ENCODE data around the gene FNIP1.

Gene FNIP1

DNA sequence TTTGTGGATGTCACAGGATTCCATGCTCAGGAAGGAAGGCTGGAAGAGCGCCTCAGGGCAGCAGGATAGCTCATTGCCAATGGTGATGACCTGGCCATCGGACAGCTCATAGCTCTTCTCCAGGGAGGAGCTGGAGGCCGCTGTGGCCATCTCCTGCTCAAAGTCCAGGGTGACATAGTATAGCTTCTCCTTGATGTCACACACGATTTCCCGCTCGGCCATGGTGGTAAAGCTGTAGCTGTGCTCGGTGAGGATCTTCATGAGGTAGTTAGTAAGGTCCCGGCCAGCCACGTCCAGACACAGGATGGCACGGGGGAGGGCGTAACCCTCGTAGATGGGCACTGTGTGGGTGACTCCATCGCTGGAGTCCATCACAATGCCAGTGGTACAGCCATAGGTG, 137.5 kb downstream of the FNIP1 start:
- no peak for TF ChIP-seq JUND (IDR thresholded peaks at IDR 0.05; ENCODE audit: low read depth)
- in situ Hi-C loops (cut with HindIII; ENCODE audit: low pct_unique_long_range_greater_than_20kb, low sequenced_read_pairs), result no loop called here
- no peak for DNase-seq (ENCODE audit: low read depth in 1 of 2, low spot score in 1 of 2)

DNA sequence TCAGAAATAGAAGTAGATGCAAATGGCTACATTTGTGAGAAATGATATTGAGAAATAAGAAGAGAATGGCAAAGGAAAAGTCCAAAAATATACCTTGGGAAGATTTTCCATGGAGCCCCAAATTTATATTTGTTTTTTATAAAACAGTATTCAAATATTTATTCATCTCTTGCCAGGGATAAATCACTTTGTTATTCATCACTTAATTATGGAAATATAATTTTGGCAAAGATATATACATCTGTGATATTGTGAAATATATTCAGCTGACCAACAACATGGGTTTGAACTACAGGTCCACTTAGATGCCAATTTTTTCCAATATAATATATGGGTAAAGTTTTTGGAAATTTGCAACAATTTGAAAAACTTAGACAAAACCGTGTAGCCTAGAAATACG, 142.0 kb downstream of the FNIP1 start:
- DNase-seq (ENCODE audit: low read depth in 1 of 2, low spot score in 1 of 2), result no peak
- TF ChIP-seq JUND (IDR thresholded peaks at IDR 0.05; ENCODE audit: low read depth), result no peak
- in situ Hi-C loops (cut with HindIII; ENCODE audit: low pct_unique_long_range_greater_than_20kb, low sequenced_read_pairs), result no loop called here

DNA sequence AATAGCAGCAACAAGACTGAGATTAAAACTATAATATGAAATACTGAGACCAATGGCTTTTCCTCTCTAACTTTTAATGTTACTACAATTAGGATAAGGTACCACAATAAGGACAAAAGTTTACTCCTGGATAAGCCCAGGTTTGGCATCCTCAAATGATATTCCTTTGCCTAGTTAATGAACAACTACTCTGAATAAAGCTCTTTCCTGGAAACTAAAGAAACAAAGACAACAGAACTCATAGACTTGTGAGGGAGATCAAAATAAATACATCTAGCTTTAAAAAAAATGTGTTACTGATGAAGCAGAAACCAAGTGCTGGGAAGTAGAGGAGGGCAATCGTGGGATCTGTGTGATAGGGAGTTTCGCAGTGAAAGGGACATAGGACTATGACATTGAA, 142.5 kb downstream of the FNIP1 start:
- in situ Hi-C loops (cut with HindIII; ENCODE audit: low pct_unique_long_range_greater_than_20kb, low sequenced_read_pairs), result no loop called here
- DNase-seq (ENCODE audit: low read depth in 1 of 2, low spot score in 1 of 2), result no peak
- no peak for TF ChIP-seq JUND (IDR thresholded peaks at IDR 0.05; ENCODE audit: low read depth)

DNA sequence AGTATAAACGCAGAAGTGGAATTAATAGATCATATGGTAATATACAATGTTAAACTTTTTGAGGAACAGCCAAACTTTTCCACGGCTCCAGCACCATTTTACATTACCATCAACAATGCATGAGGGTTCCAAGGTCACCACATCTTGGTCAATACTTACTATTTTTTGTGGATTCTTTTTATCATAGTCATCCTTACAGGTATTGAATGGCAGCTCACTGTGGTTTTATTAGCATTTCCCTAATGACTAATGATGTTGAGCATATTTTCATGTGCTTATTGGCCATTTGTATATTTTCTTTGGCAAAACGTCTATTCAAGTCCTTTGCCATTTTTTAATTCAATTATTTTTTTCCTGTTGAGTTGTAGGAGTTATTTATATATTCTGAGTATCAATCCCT, 147.7 kb downstream of the FNIP1 start:
- DNase-seq (ENCODE audit: low read depth in 1 of 2, low spot score in 1 of 2), result no peak
- TF ChIP-seq JUND (IDR thresholded peaks at IDR 0.05; ENCODE audit: low read depth), result no peak
- in situ Hi-C loops (cut with HindIII; ENCODE audit: low pct_unique_long_range_greater_than_20kb, low sequenced_read_pairs), result no loop called here

DNA sequence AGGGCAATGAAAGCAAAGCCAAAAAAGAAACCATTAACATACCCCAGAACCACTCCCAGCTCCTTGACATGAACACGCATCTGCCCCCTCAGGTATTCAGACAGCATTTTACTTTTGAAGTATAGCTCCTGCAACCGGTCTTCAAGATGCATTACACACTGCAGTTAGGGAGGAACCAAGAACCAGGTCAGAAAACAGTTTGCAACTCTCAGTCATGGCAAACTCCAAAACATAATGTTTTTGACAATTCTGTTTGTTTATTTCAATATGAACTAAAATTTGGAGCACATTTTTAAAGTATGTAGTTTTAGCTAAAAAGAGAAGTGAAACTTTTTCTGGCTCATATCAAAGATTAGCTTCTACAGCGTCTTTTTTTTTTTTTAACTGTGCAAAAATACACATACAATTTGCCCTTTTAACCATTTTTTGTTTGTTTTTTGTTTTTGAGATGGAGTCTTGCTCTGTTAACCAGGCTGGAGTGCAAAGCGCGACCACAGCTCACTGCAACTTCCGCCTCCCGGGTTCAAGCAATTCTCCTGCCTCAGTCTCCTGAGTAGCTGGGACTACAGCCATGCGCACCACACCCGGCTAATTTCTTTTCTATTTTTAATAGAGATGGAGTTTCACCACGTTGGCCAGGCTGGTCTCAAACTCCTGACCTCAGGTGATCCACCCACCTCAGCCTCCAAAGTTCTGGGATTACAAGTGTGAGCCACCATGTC, 149.6 kb downstream of the FNIP1 start:
- TF ChIP-seq JUND (IDR thresholded peaks at IDR 0.05; ENCODE audit: low read depth), result no peak
- DNase-seq (ENCODE audit: low read depth in 1 of 2, low spot score in 1 of 2), result no peak
- in situ Hi-C loops (cut with HindIII; ENCODE audit: low pct_unique_long_range_greater_than_20kb, low sequenced_read_pairs), result no loop called here

DNA sequence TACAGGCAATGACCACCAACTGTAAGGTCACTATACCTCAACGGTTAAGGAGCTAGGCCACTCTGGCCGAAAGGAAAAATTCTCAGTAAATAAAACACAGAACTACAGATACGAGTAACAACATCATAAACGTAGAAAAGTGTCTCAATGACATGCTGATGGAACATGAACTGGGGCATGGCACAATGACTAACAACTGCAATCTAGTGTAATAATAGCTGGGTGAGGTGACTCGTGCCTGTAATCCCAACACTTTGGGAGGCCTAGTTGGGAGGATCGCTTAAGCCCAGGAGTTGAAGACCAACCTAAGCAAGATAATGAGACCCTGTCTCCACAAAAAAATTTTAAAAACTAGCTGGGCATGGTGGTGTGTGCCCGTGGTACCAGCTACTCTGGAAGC, 152.0 kb downstream of the FNIP1 start:
- TF ChIP-seq JUND (IDR thresholded peaks at IDR 0.05; ENCODE audit: low read depth), result no peak
- DNase-seq (ENCODE audit: low read depth in 1 of 2, low spot score in 1 of 2), result no peak
- in situ Hi-C loops (cut with HindIII; ENCODE audit: low pct_unique_long_range_greater_than_20kb, low sequenced_read_pairs), result no loop called here

DNA sequence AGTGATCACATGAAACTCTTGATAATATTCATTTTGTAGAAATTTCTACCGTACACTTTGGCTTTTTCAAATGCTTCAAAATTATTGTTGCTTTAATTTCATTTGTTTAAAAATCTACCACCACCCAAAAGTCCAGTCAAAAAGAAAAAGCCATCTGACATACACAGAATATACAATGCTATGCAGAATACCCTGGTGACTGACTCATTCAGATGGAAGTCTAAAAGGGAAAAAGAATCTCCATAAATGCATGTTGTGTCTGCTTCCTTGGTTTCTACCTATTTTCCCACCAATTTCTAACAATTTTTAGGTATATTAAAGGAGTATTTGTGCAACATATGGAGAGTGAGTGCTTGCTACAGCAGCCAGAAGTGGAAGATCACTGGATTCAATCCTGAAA, 152.4 kb downstream of the FNIP1 start:
- no peak for DNase-seq (ENCODE audit: low read depth in 1 of 2, low spot score in 1 of 2)
- in situ Hi-C loops (cut with HindIII; ENCODE audit: low pct_unique_long_range_greater_than_20kb, low sequenced_read_pairs), result no loop called here
- no peak for TF ChIP-seq JUND (IDR thresholded peaks at IDR 0.05; ENCODE audit: low read depth)

DNA sequence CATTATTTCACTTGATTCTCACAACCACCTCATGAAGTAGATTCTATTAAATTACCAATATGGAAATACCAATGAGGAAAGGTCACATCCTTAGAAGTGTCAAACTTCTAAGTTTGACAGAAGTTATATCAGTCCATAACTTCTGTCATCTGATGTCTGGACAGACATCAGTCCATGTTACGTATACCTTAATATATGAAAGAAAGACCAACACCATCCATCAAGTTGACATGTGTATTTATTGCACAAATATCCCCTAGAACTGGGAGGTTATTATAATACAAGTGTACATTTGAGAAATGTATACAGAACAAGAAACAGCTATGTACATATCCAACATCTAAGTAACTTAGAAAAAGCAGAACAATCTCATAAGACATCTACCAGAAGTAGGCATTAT, 155.3 kb downstream of the FNIP1 start:
- DNase-seq (ENCODE audit: low read depth in 1 of 2, low spot score in 1 of 2), result no peak
- no peak for TF ChIP-seq JUND (IDR thresholded peaks at IDR 0.05; ENCODE audit: low read depth)
- in situ Hi-C loops (cut with HindIII; ENCODE audit: low pct_unique_long_range_greater_than_20kb, low sequenced_read_pairs), result no loop called here

DNA sequence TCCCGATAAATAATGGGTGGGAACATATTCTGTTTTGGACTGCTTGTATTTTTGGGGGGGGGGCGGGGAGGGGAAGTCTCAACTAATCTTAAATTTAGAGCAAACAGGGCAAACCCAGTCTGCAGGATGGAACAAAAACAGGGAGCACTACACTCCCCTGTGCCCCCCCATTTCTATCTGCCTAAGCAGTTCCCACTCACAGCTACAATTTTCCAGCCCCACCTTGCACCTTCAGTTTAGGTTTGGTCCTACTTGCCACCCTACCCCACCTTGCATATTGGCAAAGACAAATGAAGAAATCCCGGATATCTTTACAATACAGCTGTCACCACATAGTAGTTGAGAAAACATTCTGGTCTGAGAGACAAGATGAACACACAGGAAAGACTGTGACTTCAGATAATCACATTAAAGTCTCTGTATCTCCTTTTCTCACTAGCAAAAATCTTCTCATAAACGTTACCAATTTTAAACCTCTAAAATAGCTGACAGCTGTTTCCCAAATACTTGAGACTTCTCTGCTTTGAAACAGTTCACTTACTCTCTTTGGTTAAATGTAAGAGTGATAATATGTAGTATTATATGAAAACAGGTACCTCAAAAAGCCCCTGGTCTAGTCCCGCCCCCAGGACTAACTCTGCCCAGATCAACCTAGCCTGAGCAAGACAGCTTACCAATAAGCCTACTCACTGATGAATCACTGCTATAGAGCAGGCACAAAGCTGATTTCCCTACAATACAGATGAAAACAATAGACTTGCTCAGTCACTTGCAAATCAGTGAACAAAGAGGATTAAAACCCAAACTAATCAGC, 156.6 kb downstream of the FNIP1 start:
- in situ Hi-C loops (cut with HindIII; ENCODE audit: low pct_unique_long_range_greater_than_20kb, low sequenced_read_pairs), result no loop called here
- no peak for DNase-seq (ENCODE audit: low read depth in 1 of 2, low spot score in 1 of 2)
- TF ChIP-seq JUND (IDR thresholded peaks at IDR 0.05; ENCODE audit: low read depth), result no peak

DNA sequence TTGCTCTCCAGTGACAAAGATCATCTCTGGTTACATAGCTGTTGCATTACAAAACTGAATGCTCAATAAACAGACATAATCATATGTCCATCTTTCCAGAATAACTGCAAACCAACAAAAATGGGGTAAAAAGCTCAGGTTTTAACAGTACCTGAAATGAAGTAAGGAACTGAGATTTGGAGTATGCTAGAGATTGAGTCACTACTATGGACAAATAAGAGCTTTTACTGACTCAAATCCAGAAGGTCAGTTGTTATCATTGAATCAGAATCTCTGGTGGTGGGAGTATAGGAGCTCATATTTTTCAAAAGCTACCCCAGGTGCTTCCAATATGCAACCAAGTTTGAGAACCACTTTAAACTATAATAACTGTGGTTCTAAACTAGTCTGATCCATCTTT, 157.7 kb downstream of the FNIP1 start:
- in situ Hi-C loops (cut with HindIII; ENCODE audit: low pct_unique_long_range_greater_than_20kb, low sequenced_read_pairs), result no loop called here
- DNase-seq (ENCODE audit: low read depth in 1 of 2, low spot score in 1 of 2), result no peak
- no peak for TF ChIP-seq JUND (IDR thresholded peaks at IDR 0.05; ENCODE audit: low read depth)

DNA sequence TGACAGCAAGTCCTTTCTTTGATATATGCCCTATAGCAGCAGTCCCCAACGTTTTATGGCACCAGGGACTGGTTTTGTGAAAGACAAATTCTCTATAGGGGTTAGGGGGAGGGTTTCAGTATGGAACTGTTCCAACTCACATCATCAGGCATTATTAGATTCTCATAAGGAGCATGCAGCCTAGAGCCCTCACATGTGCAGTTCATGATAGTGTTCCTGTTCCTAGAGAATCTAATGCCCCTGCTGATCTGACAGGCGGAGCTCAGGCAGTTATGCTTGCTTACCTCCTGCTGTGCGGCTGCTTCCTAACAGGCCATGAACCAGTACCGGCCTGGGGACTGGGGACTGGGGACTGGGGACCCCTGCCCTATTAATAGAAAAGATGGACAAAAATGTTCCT, 159.1 kb downstream of the FNIP1 start:
- DNase-seq (ENCODE audit: low read depth in 1 of 2, low spot score in 1 of 2), result no peak
- in situ Hi-C loops (cut with HindIII; ENCODE audit: low pct_unique_long_range_greater_than_20kb, low sequenced_read_pairs), result no loop called here
- no peak for TF ChIP-seq JUND (IDR thresholded peaks at IDR 0.05; ENCODE audit: low read depth)

DNA sequence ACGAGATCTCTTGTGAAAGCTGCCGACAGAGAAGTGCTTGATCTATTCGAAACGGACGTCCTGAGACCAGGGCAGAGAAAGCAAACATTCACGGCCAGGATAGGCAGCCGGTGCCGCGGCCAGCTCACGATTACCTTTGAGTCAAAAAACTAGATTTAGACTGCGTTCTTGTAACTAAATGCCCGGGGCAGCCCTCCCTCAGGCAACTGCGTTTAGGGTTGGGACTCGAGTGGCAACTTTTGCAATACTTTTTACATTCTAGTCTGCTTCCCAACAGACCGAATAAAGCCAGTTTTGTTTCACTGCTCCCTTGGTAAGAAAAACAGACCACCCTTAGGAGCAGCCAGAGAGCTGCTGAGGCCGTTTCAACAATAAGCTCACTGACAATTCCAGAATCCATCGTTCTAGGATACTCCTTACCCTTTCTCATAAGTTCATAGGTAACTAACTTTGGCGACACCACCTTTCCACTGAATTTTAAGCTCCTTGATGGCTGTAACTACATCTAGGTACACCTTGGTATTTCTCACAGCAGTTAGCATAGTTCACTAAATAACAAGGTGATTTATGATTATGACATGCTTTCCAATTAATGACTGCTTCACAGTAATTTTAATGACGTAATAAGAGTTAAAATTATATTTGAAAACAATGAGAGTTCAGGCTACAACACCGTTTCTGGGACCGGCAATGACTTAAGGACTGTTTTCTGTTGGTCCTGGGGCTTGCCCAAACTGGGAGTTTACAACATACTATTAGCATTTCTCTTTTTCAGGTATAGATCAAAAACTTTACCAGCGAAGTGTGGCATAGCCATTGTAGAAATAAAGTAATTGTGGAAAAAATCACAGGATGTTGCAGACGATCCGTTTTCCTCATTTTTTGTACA, 160.9 kb downstream of the FNIP1 start:
- in situ Hi-C loops (cut with HindIII; ENCODE audit: low pct_unique_long_range_greater_than_20kb, low sequenced_read_pairs), result no loop called here
- peak in 1 of 2 experiments; percentile 41 for DNase-seq (ENCODE audit: low read depth in 1 of 2, low spot score in 1 of 2)
- TF ChIP-seq JUND (IDR thresholded peaks at IDR 0.05; ENCODE audit: low read depth), result no peak
